ENCODE data around the gene EPHB2.
"Not testable (repeated sequence)": the region's sequence is repeated elsewhere in the genome, so short reads cannot be mapped to it uniquely, and the experiment has no call there.

The EPHB2 gene

DNA sequence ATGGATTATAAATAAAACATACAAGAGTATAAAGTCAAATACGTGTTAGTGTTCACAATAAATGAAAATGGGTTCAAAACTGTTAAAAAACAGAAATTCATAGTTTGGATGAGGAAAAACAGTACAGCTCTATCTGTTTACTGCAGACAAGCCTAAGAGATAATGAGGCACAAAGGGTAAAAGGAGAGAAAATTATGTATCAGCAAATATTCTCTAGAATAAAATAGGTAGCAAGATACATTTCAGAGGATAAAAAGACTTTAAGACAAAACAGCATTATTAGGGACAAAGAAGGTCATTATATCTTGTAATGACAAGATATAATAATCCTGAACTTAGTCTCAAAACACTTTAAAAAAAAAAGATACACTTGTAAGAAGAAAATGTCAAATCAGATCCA, 123.1 kb downstream of the EPHB2 start:
- no peak for DNase-seq (ENCODE audit: low spot score)

DNA sequence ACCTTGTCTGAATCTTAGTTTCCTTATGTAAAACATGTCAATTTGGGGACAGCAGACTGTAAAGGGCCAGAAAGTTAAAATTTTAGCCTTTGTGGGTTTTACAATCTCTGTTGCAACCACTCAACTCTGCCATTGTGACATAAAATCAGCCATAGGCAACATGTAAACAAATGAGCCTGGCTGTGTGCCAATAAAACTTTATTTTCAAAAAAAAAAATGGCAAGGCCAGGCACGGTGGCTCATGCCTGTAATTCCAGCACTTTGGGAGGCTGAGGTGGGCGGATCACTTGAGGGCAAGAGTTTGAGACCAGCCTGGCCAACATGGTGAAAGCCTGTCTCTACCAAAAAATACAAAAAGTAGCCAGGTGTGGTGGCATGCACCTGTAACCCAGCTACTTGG, 123.8 kb downstream of the EPHB2 start:
- DNase-seq (ENCODE audit: low spot score), result not testable (repeated sequence)

DNA sequence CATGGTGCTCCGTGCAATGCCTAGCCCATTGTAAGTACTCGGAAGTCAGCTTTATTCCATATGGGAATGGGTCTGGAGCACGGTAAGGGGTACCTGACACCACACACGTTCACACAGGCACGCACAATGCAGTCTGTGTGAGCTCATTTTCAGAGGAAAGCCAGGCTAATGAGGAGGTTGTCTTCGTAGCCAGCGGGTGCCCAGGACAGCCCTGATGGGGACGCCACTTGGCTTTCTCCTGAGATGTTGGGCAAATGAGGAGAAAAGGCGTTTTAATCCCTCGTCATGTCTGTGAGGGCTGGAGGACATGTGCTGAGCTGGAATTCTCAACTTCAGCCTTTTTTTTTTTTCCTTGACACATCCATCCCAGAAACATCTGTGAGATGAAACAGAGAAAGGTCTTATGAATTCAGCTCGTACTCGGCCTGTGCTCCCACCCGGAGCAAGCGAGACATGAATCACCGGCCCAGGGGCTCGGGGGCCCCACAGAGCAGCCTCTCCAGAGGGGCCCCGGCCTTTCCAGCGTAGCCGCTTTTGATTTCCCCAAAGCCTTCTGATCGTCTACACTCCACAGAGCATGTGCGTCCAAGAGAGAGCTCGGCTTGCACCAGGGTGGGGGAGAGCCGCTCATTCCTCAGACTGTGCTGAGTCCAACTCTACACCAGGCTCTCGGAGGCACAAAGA, 125.1 kb downstream of the EPHB2 start:
- no peak for DNase-seq (ENCODE audit: low spot score)

DNA sequence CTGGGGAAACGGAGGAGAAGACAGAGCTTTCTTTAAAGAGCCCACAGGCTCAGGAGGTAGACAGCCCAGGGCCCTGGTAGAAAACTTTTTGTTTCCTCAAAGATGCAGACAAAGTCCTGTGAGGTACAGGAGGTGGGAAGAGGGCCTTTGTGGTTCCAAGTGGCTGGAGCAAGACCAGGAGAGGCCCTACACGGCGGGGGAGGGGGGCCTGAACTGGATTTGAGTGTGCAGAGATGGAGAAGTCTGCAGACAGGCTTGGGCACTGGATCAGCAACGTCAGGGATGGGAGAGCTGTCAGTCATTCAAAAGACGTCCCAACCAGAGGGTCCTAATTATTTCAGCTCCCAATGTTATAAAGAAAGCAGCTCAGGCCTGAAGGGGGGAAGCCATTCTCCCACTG, 126.2 kb downstream of the EPHB2 start:
- no peak for DNase-seq (ENCODE audit: low spot score)

DNA sequence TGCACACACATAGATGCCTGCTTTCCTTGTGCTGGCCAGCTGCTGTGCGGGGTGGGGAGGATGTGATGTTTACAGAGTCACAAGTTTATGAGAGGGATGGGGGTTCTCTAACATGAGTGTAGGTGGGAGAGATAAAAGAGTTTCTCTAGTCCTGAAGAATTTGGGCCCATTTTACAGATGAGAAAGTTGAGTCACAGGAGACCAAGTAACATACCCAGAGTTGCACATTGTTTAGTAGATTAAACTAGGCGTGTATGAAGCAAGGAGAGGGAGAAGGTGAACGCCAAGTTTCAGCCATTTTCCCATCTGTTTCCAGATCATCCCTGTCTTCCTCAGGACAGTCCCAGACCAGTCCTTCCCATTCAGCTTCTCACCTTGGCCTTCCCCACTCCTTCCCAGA, 126.7 kb downstream of the EPHB2 start:
- DNase-seq (ENCODE audit: low spot score), result no peak

DNA sequence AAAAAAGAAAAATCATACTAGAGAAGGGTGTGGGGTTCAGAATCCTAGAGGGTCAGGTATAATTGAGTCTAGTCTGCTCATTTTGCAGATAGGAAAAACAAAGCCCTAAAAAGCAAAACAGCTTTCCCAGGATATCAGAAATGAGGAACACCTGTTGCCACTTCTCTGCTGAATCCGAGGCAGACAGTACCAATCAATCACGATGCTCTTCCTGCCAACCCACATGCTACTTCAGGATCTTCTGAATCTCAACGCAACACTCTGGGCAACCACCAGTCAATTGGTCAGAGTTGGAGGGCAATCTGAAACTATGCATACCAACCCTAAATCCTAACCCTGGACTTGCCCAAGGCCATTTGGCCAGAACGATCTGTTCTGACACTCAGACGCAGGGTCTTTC, 128.3 kb downstream of the EPHB2 start:
- no peak for DNase-seq (ENCODE audit: low spot score)

DNA sequence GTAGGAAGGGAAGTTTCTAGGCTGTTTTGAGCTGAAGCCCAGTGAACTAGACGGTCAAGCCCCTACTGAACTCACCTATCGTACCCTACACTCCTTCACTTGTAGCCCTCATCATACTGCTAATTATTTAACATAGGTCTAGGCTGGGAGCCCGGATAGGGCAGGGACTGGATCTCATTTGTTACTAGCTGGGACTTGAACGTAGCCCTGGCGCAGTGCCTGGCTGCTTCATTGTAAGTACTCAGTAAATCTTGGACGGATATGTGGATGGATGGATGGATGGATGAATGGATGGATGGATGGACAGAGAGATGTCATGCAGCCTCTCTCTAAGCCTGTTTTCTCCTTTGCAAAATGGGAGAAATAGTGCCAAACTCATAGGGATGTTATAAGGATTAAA, 129.2 kb downstream of the EPHB2 start:
- DNase-seq (ENCODE audit: low spot score), result no peak

DNA sequence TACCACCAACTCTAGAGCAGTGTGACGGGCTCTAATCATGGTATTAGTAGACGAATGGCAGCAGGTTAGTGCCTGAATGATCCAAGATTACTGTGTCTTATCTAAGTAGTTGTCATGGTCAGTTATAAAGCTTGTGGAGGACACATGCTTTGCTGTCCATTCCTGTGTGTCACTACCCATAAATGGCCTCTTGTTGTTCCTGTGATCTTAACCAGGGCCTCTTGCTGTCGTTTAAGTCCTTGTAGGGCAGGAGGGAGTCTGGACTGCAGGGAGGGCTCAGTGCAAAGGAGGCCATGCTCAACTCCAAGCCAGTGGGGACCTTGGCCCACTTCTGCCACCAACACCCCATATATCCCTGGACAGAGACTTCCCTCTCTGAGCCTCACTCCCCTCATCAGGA, 130.5 kb downstream of the EPHB2 start:
- no peak for DNase-seq (ENCODE audit: low spot score)

DNA sequence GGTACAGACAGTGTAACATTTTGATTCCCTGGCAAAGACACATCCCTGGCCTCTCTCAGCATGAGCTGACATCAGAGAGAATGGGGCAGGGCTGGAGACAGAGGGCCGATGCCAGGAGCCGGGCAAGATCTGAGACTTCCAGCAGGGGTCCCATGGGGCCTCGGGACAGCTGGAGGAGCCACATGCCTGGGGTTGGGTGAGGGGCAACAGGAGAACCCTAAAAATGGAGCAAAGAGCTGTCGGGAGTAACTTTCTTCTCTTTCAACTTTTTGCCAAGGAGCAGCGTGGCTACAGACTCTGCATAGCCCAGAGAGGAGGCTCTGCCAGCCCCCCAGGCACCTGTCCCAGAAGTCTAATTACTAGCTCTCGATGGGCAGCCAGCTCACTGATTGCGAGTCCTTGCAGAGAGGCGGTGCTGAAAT, 131.2 kb downstream of the EPHB2 start:
- no peak for DNase-seq (ENCODE audit: low spot score)

DNA sequence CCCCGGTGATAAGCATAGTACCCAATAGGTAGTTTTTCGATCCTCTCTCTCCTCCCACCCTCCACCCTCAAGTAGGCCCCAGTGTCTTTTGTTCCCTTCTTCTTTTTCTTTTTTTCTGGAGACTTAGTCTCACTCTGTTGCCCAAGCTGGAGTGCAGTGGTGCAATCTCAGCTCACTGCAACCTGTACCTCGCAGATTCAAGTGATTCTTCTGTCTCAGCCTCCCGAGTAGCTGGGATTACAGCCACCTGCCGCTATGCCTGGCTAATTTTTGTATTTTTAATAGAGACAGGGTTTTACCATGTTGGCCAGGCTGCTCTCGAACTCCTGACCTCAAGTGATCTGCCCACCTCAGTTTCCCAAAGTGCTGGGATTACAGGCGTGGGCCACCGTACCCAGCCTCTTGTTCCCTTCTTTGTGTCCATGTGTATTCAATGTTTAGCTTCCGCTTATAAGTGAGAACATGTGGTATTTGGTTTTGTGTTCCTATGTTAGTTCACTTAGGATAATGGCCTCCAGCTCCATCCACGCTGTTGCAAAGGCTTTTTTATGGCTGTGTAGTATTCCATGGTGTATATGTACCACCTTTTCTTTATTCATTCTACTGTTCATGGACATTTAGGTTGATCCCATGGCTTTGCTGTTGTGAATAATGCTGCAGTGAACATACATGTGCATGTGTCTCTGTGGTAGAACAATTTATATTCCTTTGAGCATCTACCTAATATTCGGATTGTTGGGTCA, 133.0 kb downstream of the EPHB2 start:
- DNase-seq (ENCODE audit: low spot score), result not testable (repeated sequence)

DNA sequence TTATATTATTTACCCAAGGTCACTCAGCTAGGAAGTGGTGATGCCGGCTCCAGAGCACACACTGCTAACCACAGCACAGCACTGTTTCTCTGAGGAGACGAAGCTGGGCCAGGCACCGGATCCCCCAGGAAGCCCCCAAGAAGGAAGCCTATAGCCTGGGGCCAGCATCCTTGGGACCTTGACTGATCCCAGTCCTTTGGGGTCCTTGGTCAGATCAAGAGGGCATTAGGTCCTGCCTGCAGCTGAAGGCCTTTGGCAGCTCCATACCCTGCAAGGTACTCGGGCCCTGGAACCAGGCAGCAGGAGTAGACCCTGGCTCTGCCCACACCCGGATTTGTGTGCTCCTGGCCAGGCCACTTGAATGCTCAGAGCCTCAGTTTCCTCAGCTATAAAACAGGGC, 134.0 kb downstream of the EPHB2 start:
- DNase-seq (ENCODE audit: low spot score), result no peak

DNA sequence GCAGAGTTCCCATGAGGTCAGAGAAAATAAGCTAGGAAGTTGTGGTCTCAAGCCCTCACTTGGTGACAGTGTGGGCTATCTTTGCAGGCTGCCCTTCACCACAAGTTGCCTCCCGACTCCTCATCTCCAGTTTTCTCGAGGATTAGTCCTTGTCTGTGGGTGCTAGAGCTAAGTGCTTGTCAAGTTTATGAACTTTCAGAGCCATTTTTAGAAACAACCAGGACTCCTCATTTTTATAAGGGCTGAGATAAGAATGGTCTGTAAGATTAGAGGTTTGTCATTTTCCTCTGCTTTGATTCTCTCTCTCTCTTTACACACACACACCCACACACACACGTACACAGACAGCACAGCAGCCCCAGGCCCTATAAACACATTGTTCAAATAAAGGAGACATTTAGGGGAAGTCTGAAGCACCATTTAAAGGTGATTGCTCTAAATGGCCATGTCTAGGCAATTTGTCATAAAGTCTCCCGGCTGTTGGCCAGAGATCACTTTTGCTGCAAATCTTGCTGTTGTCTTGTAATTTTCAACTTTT, 134.8 kb downstream of the EPHB2 start:
- DNase-seq (ENCODE audit: low spot score), result no peak

DNA sequence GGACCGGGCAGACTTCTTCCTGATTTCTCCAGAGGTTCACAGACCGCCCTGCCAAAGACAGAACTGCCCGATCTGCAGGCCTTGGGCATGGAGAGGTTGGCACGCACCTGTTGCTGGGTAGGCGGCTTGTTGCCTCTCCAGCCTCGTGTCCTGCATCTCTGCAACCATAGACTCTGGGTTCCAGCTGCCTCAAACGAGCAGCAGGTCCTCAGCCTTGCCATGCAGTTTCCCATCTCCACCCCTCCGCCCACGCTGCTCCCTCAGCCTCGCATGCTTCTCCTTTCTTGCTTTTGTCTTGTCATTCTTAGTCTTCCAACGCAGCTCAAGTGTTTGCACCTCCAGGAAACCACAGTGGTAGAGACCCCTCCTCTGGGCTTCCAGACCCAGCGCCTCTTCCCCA, 135.8 kb downstream of the EPHB2 start:
- DNase-seq (ENCODE audit: low spot score), result no peak

DNA sequence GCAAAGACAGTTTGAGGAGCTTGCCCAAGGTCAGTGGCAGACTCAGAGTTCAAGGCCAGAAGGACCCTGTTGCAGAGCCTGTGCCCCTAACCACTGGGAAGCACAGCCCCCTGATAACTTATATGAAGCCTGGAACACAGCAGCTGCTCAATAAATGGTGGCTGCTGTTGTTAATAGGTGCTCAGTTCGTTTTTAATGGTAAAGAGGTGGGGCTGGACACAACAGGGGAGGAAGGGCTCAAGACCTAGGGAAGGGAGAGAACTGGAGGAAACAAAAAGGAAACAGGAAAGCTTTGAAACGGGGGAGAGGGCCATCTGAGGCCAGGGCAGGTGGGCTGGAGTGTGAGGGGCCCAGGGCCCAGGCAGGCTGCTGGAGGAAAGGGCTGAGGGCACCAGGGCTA, 136.6 kb downstream of the EPHB2 start:
- DNase-seq (ENCODE audit: low spot score), result no peak

DNA sequence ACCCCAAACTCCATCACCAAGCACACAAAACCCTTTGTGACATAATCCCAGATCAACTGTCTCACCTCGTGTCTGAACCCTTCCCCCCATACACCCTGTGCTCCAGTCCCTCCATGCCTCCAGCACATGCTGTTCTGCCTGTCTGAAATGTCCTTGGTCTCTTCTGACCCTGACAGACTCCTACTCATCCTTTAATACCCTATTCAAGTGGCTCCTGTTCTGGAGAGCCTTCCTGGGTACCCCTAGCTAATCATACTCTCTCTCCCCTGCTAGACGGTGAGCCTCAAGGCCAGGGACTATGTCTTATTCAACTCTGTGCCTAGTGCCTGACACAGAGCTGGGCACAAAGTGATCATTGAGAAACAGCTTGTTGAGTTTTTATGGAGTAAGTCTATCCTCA, 137.1 kb downstream of the EPHB2 start:
- no peak for DNase-seq (ENCODE audit: low spot score)

DNA sequence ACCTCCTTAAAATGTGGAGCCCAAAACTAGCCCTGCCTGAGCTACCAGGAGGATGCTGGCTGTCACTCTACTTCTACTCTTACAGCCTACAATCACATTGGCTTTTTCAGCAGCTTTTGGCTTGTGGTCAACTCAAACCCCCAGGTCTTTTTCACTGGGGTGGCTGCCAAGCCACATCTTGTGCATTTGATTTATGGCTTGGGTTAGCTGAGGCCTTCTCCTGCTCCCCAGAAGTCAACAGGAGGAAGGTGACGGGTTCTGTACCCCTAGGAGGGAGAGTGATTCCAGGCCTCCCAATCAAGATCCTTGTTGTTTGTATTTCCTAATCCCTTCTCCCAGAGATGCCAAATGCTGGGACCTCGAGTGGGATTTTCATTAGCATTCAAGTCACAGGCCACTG, 137.8 kb downstream of the EPHB2 start:
- DNase-seq (ENCODE audit: low spot score), result no peak

DNA sequence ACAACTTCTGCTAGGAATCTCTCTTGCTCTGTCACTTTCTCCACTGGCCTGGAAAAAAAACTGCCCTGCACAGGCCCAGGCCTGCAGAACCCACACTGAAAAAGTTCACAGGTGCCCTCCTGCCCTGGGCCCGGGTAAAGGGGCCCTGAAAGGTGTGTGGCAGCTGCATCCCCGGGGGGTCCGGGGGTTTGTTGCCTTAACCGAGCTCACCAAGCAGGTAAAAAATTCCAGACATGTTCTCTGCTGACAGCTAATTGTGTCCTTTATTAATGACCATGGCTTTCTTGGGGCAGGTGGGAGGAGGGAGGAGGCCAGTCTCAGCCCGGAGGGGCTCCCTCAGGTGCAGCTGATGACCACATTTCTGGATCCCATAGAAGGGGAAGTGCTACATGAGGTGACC, 139.1 kb downstream of the EPHB2 start:
- DNase-seq (ENCODE audit: low spot score), result no peak

DNA sequence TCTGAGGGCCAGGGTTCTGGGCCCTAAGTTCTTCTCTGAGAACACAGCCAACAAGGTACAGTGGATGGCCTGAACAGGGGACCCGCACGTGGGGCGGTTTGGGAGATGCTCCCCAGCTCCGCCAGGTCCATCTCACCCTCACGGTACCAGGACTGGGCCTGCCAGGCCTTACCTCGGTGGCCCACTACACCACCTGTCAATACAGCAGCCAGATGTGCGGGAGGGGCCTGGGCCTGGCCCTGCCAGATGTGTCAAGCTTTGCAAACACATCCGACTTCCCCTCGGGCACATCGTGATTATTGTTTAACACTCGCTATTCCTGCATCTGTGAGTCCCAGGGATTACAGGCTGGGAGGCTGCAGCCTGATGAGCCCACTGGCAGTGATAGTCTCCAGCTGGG, 139.6 kb downstream of the EPHB2 start:
- no peak for DNase-seq (ENCODE audit: low spot score)

DNA sequence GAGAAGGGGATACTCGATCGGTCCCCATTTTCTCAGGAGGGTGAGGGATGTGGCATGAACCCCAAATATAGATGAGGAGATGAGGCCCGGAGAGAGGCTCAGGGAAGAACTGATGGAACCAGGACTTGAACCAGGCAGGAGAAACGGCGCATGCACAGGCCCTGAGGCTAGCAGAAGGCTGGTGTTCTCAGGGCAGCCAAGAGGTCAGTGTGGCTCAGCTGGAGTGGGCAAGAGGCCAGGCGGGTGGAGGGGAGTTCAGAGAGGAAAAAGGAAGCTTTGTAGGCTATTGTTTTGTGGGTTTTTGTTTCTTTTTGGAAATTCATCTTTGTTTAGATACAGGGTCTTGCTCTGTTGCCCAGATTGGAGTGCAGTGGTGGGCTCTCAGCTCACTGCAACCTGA, 140.0 kb downstream of the EPHB2 start:
- DNase-seq (ENCODE audit: low spot score), result no peak

DNA sequence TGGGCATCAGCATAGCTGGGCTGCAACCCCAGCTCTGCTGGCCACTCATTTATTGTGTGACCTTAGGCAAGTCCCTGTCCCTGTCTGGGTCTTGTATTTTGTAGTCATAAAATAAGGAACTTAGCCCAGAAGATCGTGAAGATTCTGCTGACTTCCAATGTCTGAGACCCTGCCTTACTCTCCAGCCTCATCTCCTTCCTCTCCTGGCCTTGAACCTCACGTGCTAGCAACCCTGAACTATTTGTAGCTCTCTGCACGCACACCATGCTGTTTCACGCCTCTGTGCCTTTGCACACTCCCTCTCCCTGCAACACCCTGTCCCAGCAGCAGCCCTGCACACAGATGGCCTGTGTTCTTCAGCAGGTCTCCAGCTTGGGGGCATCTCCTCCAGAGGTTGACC, 140.9 kb downstream of the EPHB2 start:
- DNase-seq (ENCODE audit: low spot score), result no peak

DNA sequence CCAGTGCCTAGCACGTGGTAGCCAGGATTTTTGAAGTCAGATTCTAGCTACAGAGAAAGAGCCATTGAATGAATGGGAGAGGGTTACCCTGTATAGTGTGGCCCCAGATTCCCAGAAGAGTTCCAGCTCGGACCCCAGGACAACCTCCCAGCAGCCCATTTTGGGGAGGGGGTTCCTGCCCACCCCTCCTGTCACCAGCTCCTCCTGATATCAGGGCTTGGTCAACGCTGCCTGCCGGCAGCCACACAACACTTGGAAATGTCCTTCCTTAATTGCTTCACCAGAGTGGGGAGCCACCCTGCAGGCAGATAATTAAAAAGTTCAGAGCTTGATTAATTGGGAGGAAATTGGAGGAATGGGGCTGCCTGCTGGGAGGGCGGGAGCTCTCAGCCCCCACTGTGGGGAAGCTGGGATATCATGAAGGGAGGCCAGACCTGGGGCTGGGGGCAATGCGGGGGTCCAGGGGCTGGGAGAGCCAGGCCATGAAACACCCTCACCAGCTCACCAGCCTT, 141.6 kb downstream of the EPHB2 start:
- no peak for DNase-seq (ENCODE audit: low spot score)

DNA sequence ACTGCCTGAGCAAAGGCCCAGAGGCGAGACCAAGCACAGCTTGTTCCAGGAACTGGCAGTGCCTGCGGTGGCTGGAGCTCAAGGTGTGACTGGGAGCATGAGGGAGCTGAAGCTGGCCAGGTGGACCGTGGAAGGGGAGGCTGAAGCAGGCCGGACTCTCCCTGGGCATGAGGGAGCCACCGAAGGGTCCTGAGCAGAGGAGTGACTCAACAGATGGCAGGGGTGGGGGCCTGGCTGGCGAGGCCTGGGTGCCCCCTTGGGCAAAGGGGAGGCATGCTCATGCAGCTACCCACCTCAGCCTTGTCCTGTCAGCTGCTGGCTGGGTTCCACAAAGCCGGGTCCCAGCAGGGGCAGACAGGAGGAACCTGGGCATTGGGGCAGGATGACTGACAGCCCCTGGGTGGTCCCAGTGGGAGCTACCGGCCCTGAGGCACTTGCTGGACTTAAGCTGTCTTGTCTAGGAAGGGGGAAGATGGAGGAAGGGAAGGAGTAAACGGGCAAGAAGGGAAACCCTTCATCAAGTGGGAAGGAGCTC, 143.1 kb downstream of the EPHB2 start:
- DNase-seq (ENCODE audit: low spot score), result no peak
